Hypothalamus (tissue), 51 donors: ENCODE data around the gene SCFD2.

Experiments used
- DNase-seq, 51 donors: peaks; one replicate each; lab custom pipeline; 2025; lab: John Stamatoyannopoulos, UW

The SCFD2 gene

DNA sequence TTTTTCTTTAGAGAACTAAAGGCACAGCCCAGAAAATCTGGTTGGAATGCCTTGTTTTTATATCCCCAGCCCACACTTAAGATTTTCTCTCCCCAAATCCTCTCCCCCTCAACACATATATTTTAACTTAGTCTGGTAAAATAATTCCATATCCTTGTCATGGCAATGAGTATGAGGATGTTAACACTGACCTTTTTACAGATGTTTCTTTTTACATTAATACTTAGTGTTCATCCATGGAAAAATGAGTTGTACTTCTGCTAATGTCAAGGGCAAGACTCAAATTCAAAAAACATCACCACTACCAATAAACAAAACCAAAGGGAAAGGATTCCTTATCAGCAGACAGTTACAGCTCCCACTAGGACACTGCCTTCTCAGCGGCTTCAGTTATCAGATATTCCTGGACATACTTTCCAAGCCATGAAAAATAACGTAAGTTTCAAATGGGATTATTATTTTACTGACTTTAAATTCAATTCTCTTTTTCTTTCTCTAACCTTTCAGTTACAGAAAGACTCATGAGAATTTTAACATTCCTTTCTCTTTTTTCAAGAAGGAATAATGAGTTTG, 420.4 kb downstream of the SCFD2 start:
- no peak for DNase-seq

- no peak for DNase-seq
These were observed 422.2 kb downstream of the SCFD2 start for GRCh38 chr4:52943677-52944076.

GRCh38 chr4:52942936-52943335, 422.9 kb downstream of the SCFD2 start:
- DNase-seq: no peak

GRCh38 chr4:52941450-52941849, 424.4 kb downstream of the SCFD2 start:
- DNase-seq: no peak

- DNase-seq: no peak
These were observed 426.1 kb downstream of the SCFD2 start for GRCh38 chr4:52939739-52940138.

DNA sequence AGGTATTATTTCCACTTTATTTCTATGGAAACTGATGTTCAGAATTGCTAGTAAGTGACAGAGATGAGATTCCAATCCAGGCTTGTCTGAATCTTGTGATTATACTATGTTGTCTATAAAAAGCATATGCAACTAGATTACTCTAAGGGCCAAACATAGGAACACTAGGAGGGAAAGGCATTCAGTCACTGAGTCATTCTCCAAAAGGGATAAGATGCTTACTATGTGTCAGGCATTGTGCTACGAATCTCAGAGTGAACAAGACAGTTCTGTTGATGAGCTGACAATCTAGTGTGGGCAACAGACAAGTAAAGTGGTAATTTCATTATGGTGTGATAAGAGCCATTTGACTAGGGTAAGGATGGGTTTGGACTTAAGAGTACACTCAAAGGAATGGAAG, 426.5 kb downstream of the SCFD2 start:
- no peak for DNase-seq

GRCh38 chr4:52937829-52938228, 428.0 kb downstream of the SCFD2 start:
- DNase-seq: no peak

- DNase-seq: no peak
These were observed 429.1 kb downstream of the SCFD2 start for GRCh38 chr4:52936729-52937128.

- DNase-seq: no peak
These were observed 430.5 kb downstream of the SCFD2 start for GRCh38 chr4:52935317-52935716.

GRCh38 chr4:52933738-52934137, 432.1 kb downstream of the SCFD2 start:
- no peak for DNase-seq

DNA sequence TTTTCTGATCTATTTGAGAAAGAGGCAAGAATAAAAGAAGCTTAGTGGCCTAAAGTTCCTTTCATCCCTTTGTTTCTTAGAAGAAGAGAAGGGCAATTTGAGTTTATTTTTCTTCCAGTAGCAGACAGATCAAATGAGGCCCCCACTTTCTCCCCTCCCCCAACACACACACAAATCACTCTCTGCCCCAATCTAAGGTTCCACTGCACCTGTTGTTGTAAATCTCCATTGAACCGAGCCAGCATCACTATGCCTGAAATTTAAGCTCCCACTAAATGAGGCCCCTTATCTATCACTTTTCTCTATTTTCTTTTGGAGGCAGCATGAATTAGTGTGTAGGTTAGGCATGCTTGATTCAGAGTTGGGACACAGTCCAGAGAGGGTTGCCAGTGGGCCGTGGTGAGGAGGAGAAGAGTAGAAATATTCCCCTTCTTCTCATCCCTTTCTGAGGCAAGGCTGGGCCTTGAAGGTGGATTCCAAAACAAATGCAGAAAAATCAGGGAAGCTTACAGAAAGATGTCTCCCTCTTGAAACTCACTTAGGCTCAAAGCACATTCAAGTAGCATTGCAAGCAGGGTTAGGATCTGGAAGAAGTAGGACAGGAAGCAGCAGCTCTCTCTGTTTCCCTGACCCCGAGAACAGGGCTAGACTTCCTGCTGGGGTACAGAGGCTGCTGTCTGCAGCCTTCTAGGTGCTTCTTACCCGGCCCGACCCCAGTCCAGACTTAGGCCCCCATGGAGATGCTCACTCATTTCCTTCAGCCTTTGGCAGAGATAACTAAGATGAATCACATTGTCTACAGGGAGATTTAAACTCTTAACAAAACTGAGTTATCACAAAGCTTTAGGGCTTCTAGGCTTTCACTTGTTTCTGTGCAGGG, 433.0 kb downstream of the SCFD2 start:
- no peak for DNase-seq

GRCh38 chr4:52931243-52931642, 434.6 kb downstream of the SCFD2 start:
- DNase-seq: no peak

DNA sequence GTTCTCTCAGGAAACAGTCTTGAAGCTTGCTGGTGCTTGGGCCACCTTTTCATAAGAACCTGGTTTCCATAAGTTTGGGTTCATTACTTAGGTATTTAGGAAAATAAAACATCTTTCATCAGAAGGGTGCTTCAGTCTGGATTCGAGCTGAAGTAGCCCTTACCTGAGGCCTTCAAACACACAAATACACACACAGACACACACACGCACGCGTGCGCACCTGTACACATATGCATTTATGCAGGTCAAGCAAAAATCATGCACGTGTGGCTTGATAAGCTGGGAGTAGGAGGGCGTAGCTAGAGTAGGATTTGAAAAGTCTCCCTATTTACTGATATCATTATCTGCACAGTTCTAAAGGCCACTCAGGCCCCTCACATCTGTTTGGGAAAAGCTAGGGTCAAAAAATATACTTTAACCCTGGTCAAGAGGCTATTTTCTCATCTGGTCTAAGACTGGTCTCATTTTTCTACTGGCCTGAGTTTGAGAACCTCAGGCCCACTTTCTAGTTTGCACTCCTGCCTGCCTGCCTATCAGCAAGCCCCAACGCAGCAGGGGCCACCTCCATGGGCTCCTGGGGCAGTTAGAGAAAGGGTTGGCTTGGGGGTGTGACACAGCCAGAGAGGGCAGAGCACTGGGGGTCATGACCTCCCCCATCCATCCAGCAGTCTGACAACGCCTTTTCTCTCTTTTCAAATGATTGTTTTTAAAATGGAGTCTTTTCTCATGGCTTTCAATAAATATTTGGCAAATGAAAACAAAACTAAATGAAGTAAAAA, 439.5 kb downstream of the SCFD2 start:
- DNase-seq: no peak

DNA sequence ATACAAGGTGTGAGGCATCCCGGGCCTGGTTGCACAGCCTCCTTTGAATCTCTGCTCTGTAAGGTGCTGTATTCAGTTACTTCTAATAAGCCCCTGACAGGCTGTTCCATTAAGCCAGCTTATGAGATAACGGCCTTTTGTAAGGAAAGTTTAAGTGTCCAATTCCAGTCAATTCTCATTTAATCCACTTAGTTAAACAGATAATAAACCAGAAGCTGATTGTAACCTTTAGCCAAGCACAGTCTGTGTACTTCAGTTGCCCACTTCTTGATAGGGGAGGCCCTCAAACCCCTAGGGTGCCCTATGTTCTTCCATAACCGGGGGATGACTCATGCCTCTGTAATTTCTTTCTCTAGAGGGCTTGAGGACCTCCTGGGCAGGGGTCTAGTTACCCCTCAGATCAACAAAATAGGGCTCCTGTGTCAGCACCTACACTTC, 440.3 kb downstream of the SCFD2 start:
- no peak for DNase-seq

DNA sequence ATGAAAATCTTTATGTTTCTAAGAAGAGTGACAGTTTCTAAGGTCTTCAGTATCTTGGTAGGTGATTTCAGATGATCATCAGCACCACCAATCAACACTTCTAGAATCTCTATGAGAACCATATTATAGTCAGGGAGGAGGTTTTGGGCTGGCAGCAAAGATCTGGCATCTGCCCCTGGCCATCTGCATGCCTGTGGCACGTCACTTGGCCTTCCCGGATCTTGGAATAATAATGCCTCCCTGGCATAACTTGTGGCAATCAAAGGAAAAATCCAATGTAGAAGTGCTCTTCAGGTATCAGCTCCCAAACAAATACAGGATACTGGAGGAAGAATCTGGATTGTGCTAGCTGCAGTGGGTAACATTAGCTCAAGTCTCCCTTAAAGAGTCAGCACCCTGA, 446.4 kb downstream of the SCFD2 start:
- DNase-seq: no peak

DNA sequence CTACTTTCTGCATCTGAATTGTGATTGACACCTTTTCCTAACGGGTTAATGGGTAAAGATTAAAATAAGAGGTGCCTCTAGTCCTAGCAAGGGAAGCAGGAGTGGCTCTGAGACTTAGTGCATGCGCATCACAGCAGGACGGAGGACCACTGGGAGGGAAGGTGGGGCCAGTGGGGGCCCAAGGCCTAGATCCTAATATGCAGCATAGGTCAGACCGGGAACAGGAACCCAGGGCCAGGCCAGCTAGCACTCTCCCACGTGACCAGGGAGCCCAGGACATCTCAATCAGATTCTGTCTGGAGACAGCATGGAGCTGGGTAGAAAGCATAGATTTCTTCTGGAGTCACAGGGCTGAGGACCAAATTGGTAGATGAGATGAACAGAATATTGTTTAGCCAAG, 448.0 kb downstream of the SCFD2 start:
- DNase-seq: no peak

DNA sequence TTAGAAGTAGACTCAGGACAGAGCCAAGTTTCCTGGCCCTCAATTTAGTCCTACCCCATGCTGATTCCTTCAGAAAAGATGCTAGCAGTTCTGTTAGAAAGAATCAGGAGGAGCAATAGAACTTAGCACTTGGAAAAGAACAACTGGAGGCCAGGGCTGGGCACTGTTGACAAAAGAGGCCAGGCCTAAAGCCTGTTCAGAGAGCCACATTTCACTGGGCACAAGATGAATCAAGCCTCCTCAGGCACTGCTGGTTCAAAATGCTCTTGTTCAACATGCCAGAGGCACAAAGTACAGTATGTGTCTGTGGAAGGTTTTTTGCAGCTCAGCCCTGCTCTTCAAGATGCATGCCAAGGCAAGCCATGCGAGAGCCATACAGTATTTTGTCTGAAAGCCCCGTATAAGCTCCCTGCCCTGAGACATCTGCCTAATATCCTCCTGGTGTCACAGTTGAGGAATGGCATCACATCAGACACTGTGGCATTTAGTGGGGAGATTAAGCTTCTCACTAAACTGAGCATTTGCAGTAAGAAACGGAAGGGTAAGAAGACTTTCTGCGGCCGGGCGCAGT, 450.0 kb downstream of the SCFD2 start:
- DNase-seq: peak in 2 of 51 donors; percentile 3 to 20

DNA sequence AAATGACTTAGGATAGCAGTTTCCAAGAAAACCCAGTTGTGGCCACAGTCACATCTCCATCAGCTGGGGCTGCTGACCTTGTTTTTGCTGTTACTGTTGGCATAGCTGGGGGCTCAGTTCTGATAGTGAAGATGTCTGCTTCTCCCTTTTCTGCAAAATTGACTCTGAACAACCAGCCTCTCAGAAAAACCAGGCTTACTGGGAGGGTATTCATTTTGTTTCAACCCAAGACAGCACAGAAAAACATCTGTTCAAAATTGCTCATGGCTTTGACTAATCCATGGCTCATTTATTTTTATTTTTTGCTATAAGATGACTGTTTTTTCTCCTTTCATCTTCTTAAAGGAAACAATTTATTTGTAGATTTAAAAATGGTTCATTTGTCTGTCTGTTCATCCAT, 450.7 kb downstream of the SCFD2 start:
- DNase-seq: no peak

GRCh38 chr4:52914051-52914605, 451.7 kb downstream of the SCFD2 start:
- no peak for DNase-seq

- no peak for DNase-seq
These were observed 453.3 kb downstream of the SCFD2 start for GRCh38 chr4:52912608-52913007.
